GM06990 (cell line): Measurements from ENCODE around the gene CORIN.

Source experiments
- DNase-seq: peaks from one replicate; pipeline ENCODE4 v3.0.0-alpha.2; 2011; ENCODE audit not compliant: insufficient read length; ENCODE audit errors: extremely low read depth
- H3K27me3 ChIP-seq: replicated peaks from 2 replicates; pipeline ENCODE4 v1.6.0; 2011; ENCODE audit warnings: low read length; ENCODE audit not compliant: control insufficient read depth, insufficient read depth
- H3K36me3 ChIP-seq: 2 replicates; pipeline ENCODE4 v1.5.1; 2011; ENCODE audit warnings: low read length; ENCODE audit not compliant: control insufficient read depth, insufficient read depth
- H3K4me3 ChIP-seq: replicated peaks from 2 replicates; pipeline ENCODE4 v1.5.1; 2011; ENCODE audit warnings: low read depth, mild to moderate bottlenecking, control low read depth, low read length
- TF ChIP-seq, protein P1 (sequence below): IDR thresholded peaks from 2 replicates; pipeline ENCODE4 v1.5.1; 2011; ENCODE audit warnings: low read length, control low read depth, mild to moderate bottlenecking, inconsistent platforms; ENCODE audit not compliant: insufficient read depth, poor library complexity, severe bottlenecking

CORIN gene

DNA sequence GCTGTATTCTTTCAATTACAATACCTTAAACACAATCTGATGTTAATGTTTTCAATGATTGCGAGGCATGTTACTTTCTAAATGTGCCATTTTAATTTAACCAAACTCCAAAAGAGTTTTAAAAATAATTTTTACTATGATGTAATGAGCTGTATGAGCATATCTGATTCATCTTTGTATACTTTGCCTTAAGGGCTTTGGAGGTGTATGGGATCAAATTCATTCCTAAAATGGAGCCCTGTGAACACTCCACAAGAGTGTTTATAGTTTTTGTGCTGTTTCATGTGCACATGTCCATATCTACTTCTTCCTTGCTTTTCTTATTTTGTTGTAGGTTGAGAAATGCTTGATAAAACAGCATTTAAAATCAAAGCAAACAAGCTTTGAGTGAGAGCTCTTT is 270.4 kb downstream of the CORIN start:
- DNase-seq: no peak
- Histone ChIP-seq H3K27me3 (no peaks in the 10 kb centered on the region), H3K36me3 (peaks cover 7% of the 10 kb centered on the region), H3K4me3 (no peak overlapping the region)
- TF ChIP-seq, protein P1, sequence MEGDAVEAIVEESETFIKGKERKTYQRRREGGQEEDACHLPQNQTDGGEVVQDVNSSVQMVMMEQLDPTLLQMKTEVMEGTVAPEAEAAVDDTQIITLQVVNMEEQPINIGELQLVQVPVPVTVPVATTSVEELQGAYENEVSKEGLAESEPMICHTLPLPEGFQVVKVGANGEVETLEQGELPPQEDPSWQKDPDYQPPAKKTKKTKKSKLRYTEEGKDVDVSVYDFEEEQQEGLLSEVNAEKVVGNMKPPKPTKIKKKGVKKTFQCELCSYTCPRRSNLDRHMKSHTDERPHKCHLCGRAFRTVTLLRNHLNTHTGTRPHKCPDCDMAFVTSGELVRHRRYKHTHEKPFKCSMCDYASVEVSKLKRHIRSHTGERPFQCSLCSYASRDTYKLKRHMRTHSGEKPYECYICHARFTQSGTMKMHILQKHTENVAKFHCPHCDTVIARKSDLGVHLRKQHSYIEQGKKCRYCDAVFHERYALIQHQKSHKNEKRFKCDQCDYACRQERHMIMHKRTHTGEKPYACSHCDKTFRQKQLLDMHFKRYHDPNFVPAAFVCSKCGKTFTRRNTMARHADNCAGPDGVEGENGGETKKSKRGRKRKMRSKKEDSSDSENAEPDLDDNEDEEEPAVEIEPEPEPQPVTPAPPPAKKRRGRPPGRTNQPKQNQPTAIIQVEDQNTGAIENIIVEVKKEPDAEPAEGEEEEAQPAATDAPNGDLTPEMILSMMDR: no peak

DNA sequence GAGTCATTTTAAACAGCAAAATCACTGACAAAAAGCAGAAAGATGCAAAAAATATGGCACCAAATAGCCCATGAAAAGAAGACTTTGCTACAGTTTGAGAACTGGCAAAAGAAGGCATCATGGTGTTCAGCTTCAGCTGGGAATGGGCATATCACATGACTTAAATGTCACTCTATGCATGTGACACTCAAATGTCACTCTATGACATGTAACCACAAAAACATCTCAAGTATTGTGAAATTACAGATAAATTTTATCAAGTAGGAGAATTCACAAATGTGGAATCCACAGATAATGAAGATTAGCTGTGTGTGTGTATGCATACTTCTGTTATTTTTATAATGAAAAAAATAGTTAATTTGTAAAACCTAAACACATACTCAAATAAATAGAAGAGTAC is 270.9 kb downstream of the CORIN start:
- Histone ChIP-seq H3K36me3 (peaks cover 7% of the 10 kb centered on the region), H3K4me3 (no peak overlapping the region), H3K27me3 (no peaks in the 10 kb centered on the region)
- DNase-seq: no peak
- TF ChIP-seq, protein P1: no peak

DNA sequence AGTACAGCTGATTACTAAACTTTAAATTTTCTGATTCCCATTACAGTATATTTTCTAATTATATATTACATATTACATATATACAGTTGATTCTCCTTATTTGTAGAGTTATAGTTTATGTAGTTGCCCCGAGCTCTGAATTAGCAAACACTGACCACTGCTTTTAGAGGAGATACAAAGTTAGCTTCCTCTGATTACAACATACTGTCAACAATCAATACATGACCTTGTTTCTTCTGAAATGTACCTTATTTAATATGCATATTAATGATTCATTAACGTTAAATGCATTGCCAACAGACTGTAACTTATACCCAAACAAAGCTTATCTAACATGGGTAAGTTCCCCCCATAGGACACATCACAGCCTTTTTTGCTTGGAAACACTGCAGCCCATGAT is 271.3 kb downstream of the CORIN start:
- Histone ChIP-seq H3K27me3 (no peaks in the 10 kb centered on the region), H3K4me3 (no peak overlapping the region), H3K36me3 (peaks cover 4% of the 10 kb centered on the region; the same call in 1 of the 2 replicates)
- DNase-seq: no peak
- TF ChIP-seq, protein P1: no peak

DNA sequence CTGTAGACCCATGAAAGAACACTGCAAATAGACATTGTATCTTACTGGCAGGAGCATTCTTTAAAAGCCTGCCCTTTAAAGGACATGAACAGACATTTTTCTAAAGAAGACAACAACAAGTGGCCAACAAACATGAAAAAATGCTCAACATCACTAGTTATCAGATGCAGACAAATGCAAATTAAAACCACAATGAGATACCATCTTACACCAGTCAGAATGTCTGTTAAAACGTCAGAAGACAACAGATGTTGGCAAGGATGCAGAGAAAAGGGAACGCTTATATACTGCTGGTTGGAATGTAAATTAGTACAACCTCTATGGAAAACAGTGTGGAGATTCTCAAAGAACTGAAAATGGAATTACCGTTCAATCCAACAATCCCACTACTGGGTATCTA is 275.6 kb downstream of the CORIN start:
- TF ChIP-seq, protein P1: no peak
- Histone ChIP-seq H3K4me3 (no peak overlapping the region), H3K36me3 (no peaks in the 10 kb centered on the region; the same call in none of the 2 replicates), H3K27me3 (no peaks in the 10 kb centered on the region)
- no peak for DNase-seq

DNA sequence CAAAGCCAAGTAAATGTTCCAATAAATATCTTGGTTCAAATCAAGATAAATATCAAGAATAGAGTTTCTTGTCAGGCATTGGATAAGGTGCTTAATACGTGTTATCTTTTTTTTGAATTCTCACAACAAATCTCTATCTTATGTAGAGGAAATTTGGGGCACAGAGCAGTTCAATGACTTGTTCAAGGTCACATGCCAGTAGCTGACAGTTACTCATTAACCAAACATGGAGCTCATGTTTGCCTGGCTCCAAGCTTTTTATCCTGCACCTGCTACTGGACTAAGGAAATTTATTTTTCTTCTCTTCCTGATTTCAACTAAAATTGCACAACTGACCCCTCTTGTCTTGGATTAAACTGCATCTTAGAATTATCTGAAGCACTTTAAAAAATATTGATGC is 276.5 kb downstream of the CORIN start:
- TF ChIP-seq, protein P1: no peak
- Histone ChIP-seq H3K27me3 (no peaks in the 10 kb centered on the region), H3K4me3 (no peak overlapping the region), H3K36me3 (no peaks in the 10 kb centered on the region; the same call in none of the 2 replicates)
- DNase-seq: no peak

DNA sequence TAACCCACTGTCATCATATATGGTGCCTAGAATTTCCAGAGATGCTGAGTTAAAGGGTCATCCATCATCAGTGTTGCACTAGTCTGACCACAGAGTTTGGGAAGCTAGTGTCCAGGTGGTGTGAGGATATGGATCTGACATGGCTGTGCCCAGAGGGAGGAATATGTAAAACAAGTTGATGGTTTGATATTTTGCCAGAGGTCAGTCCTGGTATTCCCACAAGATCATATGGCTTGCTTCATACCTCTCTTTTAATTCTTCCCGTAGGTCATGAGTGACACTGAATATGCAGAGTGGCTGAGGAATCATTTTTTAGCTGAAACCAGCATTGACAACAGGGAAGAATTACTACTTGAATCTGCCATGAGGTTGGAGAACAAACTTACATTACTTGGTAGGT is 277.2 kb downstream of the CORIN start:
- no peak for DNase-seq
- no peak overlapping the region for H3K4me3 ChIP-seq
- TF ChIP-seq, protein P1: no peak

More for the DNA sequence above, 277.2 kb downstream of the CORIN start:
- Histone ChIP-seq H3K36me3 (no peaks in the 10 kb centered on the region; the same call in none of the 2 replicates), H3K27me3 (no peaks in the 10 kb centered on the region)
